GM12875 (cell line): ENCODE measurements around the gene ZIC5.

Experiments
- H3K4me3 ChIP-seq: one replicate; pipeline ENCODE4 v1.5.1; 2011; ENCODE audit warnings: low read depth, low read length, control low read depth
- TF ChIP-seq, protein P1 (sequence below): IDR thresholded peaks from 2 replicates; pipeline ENCODE4 v1.5.1; 2011; ENCODE audit warnings: low read depth, mild to moderate bottlenecking, control low read depth, inconsistent platforms, low read length, moderate library complexity, borderline replicate concordance; ENCODE audit not compliant: insufficient read depth

Gene ZIC5

DNA sequence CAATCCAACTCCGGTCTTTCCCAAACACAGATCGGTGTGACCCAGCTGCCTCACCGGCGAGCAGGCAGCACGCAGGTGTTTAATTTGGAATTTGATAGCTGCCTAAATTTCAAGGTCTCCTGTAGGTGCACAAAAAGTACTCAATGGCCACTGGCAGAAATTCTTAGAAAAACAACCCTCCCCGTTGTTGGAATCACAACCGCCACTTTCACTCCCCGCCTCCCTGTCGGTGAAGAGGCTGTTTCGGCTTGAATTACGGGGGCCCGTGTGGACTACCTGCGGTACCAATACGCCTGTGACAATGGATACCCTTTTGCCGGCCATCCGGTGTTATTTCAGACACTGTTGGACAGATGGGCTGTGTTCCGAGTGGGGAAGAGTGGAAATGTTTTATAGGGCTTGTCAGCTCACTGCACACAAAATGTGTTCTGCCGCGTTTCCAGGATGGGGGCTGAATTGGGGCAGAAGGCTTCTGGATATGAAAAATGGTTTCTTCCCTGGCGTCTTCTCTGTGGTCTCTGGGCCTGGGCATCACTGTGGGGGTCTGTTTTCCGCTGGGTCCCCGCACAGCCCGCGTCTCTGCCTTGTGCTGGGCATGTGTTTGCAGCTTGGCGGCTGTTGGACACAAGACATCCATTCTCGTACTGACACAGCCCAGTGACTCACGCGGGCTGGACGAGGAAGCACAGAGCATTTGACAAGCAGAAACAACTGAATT lies 45.4 kb downstream of the ZIC5 start:
- TF ChIP-seq, protein P1, sequence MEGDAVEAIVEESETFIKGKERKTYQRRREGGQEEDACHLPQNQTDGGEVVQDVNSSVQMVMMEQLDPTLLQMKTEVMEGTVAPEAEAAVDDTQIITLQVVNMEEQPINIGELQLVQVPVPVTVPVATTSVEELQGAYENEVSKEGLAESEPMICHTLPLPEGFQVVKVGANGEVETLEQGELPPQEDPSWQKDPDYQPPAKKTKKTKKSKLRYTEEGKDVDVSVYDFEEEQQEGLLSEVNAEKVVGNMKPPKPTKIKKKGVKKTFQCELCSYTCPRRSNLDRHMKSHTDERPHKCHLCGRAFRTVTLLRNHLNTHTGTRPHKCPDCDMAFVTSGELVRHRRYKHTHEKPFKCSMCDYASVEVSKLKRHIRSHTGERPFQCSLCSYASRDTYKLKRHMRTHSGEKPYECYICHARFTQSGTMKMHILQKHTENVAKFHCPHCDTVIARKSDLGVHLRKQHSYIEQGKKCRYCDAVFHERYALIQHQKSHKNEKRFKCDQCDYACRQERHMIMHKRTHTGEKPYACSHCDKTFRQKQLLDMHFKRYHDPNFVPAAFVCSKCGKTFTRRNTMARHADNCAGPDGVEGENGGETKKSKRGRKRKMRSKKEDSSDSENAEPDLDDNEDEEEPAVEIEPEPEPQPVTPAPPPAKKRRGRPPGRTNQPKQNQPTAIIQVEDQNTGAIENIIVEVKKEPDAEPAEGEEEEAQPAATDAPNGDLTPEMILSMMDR: no peak
- H3K4me3 ChIP-seq: no peak overlapping the region

DNA sequence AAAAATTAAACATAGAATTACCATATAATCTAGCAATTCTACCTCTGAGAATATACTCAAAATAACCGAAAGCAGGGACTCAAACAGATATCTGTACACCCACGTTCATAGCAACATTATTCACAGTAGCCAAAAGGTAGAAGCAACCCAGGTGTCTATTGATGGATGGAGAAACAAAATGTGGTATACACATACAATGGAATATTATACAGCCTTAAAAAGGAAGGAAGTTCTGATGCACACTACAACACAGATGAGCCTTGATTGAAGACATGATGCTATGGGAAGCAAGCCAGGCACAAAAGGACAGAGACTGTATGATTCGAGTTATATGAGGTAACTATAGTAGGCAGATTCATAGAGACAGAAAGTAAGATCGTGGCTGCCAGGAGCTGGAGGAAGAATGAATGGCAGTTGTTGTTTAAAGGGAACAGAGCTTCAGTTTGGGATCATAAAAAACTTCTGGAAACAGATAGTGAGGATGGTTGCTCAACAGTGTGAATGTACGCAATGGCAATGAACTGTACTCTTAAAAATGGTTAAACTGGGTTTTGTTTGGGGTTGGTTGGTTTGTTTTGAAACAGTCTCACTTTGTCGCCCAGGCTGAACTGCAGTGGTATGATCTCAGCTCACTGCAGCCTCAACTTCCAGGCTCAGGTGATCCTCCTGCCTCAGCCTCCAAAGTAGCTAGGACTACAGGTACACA lies 47.5 kb downstream of the ZIC5 start:
- TF ChIP-seq, protein P1: no peak
- H3K4me3 ChIP-seq: no peak overlapping the region

DNA sequence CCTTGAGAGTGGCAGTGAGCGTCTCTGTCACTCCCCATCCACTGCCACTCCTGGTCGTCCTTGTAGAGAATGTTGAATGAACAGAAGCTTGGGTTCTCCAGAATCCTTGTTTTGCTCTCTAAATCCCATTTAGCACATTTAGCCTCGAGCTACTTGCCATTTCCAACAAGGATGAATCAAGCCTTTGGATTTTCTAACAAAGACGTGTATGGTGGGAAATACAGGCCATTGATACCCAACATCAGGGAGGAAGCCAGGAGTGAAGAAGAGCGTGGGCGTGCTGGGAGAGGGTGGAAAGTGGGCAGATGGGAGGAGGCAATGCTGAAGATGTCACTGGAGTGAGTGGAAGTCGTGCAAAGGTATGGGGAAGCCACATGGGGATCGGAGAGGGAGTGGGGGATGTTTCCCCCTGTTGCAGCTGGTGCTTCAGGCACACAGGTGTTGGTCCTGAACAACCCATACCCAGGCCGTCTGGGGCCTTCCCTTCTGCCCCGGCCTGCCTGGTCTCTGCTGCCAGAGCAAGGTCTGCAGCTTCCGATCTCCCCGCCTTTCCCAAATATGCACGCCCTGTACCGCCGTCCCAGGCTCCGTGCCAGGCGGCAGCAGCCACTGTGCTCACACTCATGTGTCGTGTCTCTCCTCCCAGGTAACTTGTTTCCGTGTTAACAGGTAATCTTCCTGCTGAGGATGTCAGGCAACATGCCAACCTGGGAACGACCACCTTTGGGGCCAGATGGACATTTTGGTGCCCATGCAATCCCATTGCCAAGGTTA lies 48.7 kb downstream of the ZIC5 start:
- TF ChIP-seq, protein P1: no peak
- H3K4me3 ChIP-seq: no peak overlapping the region

DNA sequence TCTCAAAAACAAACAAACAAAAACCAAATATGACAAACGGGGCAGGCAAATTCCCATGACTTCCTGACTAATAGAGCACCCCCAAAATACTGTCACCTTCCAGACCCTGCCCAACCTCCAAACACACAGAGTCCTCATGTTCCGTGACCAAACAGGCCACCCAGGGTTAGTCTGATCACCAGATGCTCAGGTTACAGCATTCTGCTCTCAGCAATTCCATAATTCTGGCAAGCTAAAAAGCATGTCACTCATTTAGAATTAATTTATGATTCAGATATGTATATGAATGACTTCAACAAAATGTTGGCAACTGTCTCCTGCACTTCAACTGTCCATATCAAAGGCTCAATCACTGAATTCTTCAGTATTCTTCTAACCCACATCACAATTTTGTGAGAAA lies 52.4 kb downstream of the ZIC5 start:
- TF ChIP-seq, protein P1: no peak
- H3K4me3 ChIP-seq: no peak overlapping the region

DNA sequence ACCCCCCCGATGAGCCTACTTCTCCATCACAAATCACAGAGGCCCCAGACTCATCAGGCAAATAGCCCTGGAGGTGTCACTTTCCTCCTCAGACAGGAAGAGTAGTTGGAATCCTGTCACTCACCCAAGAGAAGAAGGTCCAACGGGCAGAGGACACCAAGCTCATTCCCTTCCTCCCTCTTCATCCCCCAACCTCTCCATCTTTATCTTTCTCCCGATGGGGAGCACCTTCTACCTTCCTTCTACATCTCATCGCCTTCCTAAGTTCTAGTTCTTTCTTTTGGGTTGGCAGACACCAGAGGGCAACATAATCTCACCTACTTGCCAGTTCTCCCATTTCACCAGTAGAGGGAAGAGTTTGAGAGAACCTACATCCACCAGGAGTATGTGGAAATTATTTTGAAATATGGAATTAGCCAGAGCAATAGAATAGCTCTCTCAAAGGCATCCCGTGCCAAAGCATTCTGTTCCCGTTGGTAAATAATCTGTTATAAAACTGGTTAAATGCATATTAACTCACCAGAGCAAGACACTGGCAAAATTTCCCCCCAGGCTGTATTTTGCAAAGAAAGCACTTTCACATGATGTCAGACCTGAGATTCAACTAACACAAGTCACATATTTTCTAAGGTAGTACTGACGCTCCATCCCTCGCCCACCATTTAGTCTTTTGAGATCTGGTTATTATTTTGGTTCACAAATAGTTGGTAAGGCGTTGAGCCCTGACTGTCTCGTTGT lies 55.0 kb downstream of the ZIC5 start:
- TF ChIP-seq, protein P1: peak; percentile 76
- no peak overlapping the region for H3K4me3 ChIP-seq

DNA sequence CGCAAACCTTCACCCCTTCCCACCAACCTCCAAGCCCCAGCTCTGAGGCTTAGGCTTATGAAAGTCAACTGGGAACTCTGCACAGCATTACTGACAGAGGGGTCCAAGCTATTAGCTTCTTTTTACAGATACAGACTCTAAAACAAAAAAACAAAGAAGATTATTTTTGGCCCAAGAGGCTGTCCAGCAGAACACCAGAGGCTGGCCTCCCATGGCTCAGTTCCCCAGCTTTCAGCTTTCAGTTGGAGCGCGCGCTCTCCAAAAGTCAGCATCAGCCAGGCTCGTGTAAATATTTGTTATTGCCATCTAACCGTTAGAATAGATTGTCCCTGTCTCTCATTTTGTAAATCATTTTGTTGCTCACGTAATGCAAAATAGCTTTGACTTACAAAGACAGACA lies 58.4 kb downstream of the ZIC5 start:
- TF ChIP-seq, protein P1: no peak
- no peak overlapping the region for H3K4me3 ChIP-seq
